ENCODE measurements around the gene EFNB2. TPM values are rescaled to one million over a fixed set of nuclear protein-coding genes. Genes with fewer than 3 reads are reported as not detected.

The EFNB2 gene
- total and polyA plus RNA-seq, 9 of the 15 experiments (the other 6 are each of a cell fraction or from before 2014, with no cell fraction given): 0.01 to 0.29 (median 0.18) TPM

GRCh38 chr13:106573284-106573846 lies 37.9 kb upstream of the EFNB2 start (continued):
- no peak for TF ChIP-seq MNT (conservative IDR thresholded peaks at IDR 0.05)
- no peak for TF ChIP-seq ZNF586 (CRISPR knock-in tag; conservative IDR thresholded peaks at IDR 0.05)
- no peak for TF ChIP-seq GATAD2A (IDR thresholded peaks at IDR 0.05)
- no peak for TF ChIP-seq MAFG (tag; conservative IDR thresholded peaks at IDR 0.05)
- TF ChIP-seq NR1H2 (CRISPR knock-in tag; IDR thresholded peaks at IDR 0.05): no peak
- TF ChIP-seq, protein P1, sequence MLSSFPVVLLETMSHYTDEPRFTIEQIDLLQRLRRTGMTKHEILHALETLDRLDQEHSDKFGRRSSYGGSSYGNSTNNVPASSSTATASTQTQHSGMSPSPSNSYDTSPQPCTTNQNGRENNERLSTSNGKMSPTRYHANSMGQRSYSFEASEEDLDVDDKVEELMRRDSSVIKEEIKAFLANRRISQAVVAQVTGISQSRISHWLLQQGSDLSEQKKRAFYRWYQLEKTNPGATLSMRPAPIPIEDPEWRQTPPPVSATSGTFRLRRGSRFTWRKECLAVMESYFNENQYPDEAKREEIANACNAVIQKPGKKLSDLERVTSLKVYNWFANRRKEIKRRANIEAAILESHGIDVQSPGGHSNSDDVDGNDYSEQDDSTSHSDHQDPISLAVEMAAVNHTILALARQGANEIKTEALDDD (IDR thresholded peaks at IDR 0.05): no peak
- no peak for TF ChIP-seq HNRNPUL1 (IDR thresholded peaks at IDR 0.05; ENCODE audit: low read length)
- no peak for TF ChIP-seq CLOCK (CRISPR knock-in tag; IDR thresholded peaks at IDR 0.05; ENCODE audit: borderline replicate concordance)
- TF ChIP-seq PYGO2 (tag; IDR thresholded peaks at IDR 0.05): no peak
- TF ChIP-seq RCOR1 (IDR thresholded peaks at IDR 0.05; ENCODE audit: borderline replicate concordance in 1 of 2, low read depth in 2 of 2, low read length in 2 of 2): no peak
- no peak for TF ChIP-seq AFF1 (IDR thresholded peaks at IDR 0.05; ENCODE audit: low read depth in 1 of 2, partially characterized antibody in 2 of 2)

Data from K562 (cell line).